HG03175 (cell line): ENCODE results near the gene IGFBPL1.
"Not testable (repeated sequence)": the region's sequence is repeated elsewhere in the genome, so short reads cannot be mapped to it uniquely, and the experiment has no call there.

ENCODE experiments used
- ATAC-seq: cut with Tn5 transposase; IDR thresholded peaks from one replicate; pipeline ENCODE4 v1.9.1; 2021; ENCODE audit warnings: mild to moderate bottlenecking, moderate library complexity; ENCODE audit not compliant: unreplicated experiment

IGFBPL1 gene

GRCh38 chr9:38380872-38381534 is 43.3 kb downstream of the IGFBPL1 start:
- no peak for ATAC-seq

- no peak for ATAC-seq
Observed at GRCh38 chr9:38380230-38380871, 43.9 kb downstream of the IGFBPL1 start.

GRCh38 chr9:38377336-38378083 is 46.7 kb downstream of the IGFBPL1 start:
- not testable (repeated sequence) for ATAC-seq

GRCh38 chr9:38376021-38376670 is 48.1 kb downstream of the IGFBPL1 start:
- ATAC-seq, result no peak

- no peak for ATAC-seq
Observed at GRCh38 chr9:38375572-38375963, 48.7 kb downstream of the IGFBPL1 start.

GRCh38 chr9:38374847-38375571 is 49.2 kb downstream of the IGFBPL1 start:
- ATAC-seq, result no peak

- ATAC-seq, result no peak
Observed at GRCh38 chr9:38373679-38374078, 50.6 kb downstream of the IGFBPL1 start.

- ATAC-seq, result no peak
Observed at GRCh38 chr9:38372762-38373619, 51.3 kb downstream of the IGFBPL1 start.

- peak; percentile 66 for ATAC-seq
Observed at GRCh38 chr9:38371495-38371894, 52.8 kb downstream of the IGFBPL1 start.

- no peak for ATAC-seq
Observed at GRCh38 chr9:38370176-38370575, 54.1 kb downstream of the IGFBPL1 start.

- no peak for ATAC-seq
Observed at GRCh38 chr9:38368731-38369130, 55.5 kb downstream of the IGFBPL1 start.

GRCh38 chr9:38367898-38368297 is 56.4 kb downstream of the IGFBPL1 start:
- no peak for ATAC-seq

GRCh38 chr9:38363589-38363925 is 60.7 kb downstream of the IGFBPL1 start:
- no peak for ATAC-seq

- peak; percentile 62 for ATAC-seq
Observed at GRCh38 chr9:38362852-38363588, 61.2 kb downstream of the IGFBPL1 start.

GRCh38 chr9:38361473-38361850 is 62.8 kb downstream of the IGFBPL1 start:
- no peak for ATAC-seq

GRCh38 chr9:38360839-38361472 is 63.3 kb downstream of the IGFBPL1 start:
- ATAC-seq, result no peak

GRCh38 chr9:38359689-38360385 is 64.4 kb downstream of the IGFBPL1 start:
- ATAC-seq, result no peak

GRCh38 chr9:38359297-38359653 is 65.0 kb downstream of the IGFBPL1 start:
- no peak for ATAC-seq
